Stomach (tissue), 4 donors: ENCODE data around the gene CD72.

Experiments used
- CTCF ChIP-seq, 7 experiments: fragments of 450-650 bp in 4 of 7; fragments of 200-600 bp in 3 of 7; sonication (generic) in 3 of 7; IDR thresholded peaks; one replicate each; pipeline ENCODE4 v1.5.1; 2016 to 2019; ENCODE audit warnings: antibody characterized with exemption in 7 of 7, control low read depth in 2 of 7, mild to moderate bottlenecking in 1 of 7
- POLR2AphosphoS5 ChIP-seq, 3 donors: sonication (generic); formaldehyde crosslinking; IDR thresholded peaks; one replicate each; pipeline ENCODE4 v1.6.1; 2016; ENCODE audit warnings: antibody characterized with exemption in 3 of 3

GRCh38 chr9:35609820-35610163, 8.4 kb downstream of the CD72 start:
- TF ChIP-seq CTCF (IDR thresholded peaks at IDR 0.05) (no peak), POLR2AphosphoS5 (IDR thresholded peaks at IDR 0.05) (no peak)
